Measurements from ENCODE around the gene EHMT1.

- peak; percentile 7 for TF ChIP-seq POLR2A (IDR thresholded peaks at IDR 0.05; ENCODE audit: low read depth)
- TF ChIP-seq, protein P1, sequence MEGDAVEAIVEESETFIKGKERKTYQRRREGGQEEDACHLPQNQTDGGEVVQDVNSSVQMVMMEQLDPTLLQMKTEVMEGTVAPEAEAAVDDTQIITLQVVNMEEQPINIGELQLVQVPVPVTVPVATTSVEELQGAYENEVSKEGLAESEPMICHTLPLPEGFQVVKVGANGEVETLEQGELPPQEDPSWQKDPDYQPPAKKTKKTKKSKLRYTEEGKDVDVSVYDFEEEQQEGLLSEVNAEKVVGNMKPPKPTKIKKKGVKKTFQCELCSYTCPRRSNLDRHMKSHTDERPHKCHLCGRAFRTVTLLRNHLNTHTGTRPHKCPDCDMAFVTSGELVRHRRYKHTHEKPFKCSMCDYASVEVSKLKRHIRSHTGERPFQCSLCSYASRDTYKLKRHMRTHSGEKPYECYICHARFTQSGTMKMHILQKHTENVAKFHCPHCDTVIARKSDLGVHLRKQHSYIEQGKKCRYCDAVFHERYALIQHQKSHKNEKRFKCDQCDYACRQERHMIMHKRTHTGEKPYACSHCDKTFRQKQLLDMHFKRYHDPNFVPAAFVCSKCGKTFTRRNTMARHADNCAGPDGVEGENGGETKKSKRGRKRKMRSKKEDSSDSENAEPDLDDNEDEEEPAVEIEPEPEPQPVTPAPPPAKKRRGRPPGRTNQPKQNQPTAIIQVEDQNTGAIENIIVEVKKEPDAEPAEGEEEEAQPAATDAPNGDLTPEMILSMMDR (IDR thresholded peaks at IDR 0.05), result no peak
Measured at GRCh38 chr9:137618105-137619067, at the start of gene EHMT1.

Measured in esophagus muscularis mucosa (tissue), 3 donors.